Fibroblast of pulmonary artery (primary cell): Measurements from ENCODE around the gene ACOX3.

Source experiments
- DNase-seq: peaks from one replicate; pipeline ENCODE4 v3.0.0-alpha.2; 2010; ENCODE audit warnings: low read depth
- H3K4me3 ChIP-seq: replicated peaks from 2 replicates; pipeline ENCODE4 v1.5.1; 2011; ENCODE audit warnings: low read depth, mild to moderate bottlenecking, control low read depth, low read length, moderate library complexity
- TF ChIP-seq, protein P1 (sequence below): IDR thresholded peaks from 2 replicates; pipeline ENCODE4 v1.5.1; 2011; ENCODE audit warnings: mild to moderate bottlenecking, control low read depth, low read length, inconsistent platforms; ENCODE audit errors: missing control alignments

ACOX3 gene

DNA sequence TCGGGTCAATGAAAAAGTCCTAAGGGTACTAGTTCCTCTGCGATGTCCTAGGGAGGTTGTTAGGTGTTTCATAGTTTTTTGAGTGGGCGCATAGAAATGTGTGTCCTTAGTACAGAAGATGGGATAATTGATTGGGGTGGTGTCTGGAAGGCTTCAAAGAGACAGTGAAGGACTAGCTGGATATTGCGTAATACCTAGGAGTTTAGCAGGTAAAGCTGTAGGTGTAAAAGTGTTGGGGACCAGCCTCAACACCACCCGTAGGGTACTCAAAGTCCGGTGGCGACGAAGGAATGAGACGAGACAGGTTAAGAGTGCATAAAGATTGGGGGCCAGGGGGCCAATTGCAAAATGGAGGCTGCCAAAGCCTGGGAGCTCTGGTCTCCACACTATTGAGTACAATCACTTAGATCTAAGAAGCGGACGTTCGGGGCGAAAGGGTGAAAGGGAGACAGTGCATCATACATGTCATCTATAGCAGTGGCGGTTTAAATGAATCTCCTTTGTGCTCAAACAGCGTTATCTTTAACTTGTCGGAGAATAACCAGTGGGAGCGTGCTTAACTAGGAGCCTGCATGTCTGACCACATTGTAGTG is 1.1 kb upstream of the ACOX3 start:
- H3K4me3 ChIP-seq, result peak overlapping the region; percentile 96
- no peak for DNase-seq
- TF ChIP-seq, protein P1, sequence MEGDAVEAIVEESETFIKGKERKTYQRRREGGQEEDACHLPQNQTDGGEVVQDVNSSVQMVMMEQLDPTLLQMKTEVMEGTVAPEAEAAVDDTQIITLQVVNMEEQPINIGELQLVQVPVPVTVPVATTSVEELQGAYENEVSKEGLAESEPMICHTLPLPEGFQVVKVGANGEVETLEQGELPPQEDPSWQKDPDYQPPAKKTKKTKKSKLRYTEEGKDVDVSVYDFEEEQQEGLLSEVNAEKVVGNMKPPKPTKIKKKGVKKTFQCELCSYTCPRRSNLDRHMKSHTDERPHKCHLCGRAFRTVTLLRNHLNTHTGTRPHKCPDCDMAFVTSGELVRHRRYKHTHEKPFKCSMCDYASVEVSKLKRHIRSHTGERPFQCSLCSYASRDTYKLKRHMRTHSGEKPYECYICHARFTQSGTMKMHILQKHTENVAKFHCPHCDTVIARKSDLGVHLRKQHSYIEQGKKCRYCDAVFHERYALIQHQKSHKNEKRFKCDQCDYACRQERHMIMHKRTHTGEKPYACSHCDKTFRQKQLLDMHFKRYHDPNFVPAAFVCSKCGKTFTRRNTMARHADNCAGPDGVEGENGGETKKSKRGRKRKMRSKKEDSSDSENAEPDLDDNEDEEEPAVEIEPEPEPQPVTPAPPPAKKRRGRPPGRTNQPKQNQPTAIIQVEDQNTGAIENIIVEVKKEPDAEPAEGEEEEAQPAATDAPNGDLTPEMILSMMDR, result no peak

DNA sequence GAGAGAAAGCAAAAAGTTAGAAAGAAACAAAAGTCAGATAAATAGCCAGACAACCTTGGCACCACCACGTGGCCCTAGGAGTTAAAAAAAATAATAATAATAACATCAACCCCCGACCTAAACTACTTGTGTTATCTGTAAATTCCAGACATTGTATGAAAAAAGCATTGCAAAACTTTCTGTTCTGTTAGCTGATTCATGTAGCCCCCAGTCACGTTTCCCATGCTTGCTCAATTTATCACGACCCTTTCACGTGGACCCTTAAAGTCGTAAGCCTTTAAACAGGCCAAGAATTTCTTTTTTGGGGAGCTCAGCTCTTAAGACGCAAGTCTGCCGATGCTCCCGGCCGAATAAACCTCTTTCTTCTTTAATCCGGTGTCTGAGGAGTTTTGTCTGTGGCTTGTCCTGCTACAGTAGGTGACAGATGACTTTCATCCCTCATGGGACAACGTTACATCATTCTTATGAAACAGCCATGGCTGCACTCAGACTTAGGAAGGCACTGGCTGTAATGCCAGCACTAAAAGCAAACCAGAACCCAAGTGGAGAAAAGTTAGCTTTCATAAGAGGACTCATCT is 520 bp downstream of the ACOX3 start:
- H3K4me3 ChIP-seq, result peak overlapping the region; percentile 96
- TF ChIP-seq, protein P1, result no peak
- DNase-seq, result no peak

DNA sequence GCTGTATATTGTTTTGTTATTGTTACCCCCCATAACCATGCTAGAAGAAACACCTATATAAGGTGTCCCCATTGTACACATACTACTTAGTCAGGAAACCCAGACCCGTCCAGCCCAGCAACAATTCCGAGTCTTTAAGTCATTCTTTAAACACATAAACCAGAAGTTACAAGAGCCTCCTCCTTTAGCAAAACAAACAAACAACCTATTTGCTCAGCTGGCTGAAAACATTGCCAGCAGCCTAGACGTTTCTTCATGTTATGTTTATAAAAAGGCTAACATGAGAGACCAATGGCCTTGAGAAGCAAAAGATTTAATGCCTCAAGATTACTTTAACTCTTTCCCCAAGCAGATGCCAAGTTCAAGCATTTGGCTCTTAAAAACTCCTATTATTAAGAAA is 1.4 kb downstream of the ACOX3 start:
- peak overlapping the region; percentile 96 for H3K4me3 ChIP-seq
- DNase-seq, result peak; percentile 17

DNA sequence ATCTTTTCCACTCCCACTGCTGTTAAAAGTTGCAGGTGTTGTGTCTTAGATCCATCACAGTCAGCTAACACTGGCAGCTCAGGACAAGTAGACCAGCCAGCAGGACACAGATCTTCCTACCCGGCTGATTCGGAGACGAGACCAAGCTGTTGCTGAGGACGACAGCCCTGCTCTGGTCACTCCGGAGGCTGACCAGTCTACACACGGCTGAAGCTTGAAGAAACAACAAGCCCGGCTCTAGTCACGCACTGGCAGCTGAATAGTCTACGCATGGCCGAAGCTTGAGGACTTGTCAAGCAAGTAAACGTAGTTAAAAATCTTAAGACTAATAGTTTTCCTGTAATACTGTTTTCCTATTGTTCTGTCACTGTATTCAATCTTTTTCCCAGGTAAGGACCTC is 1.8 kb downstream of the ACOX3 start:
- DNase-seq, result peak; percentile 16
- TF ChIP-seq, protein P1, result no peak
- peak overlapping the region; percentile 96 for H3K4me3 ChIP-seq

More for the DNA sequence above, 1.4 kb downstream of the ACOX3 start:
- TF ChIP-seq, protein P1, result no peak

DNA sequence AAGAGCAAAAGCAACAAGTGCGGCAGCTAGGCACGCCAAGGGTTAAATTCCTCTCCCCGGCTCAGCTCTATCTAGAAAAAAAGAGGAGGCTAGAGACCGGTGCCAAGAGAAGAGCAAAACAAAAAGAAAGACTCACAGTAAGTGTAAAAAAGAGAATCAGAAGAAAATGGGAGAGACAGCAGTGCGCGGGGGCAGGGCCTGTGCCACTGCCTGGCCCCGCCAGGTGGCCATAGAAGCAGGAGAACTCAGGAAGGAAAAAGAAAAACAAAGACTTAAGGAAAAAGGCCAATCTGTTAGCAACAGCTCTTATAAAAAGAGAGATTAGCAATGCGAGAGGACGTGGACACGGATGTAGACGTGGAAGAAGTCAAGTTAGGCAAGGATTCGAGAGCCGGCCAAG is 3.2 kb downstream of the ACOX3 start:
- TF ChIP-seq, protein P1, result peak; percentile 29
- H3K4me3 ChIP-seq, result peak overlapping the region; percentile 39
- peak; percentile 51 for DNase-seq

DNA sequence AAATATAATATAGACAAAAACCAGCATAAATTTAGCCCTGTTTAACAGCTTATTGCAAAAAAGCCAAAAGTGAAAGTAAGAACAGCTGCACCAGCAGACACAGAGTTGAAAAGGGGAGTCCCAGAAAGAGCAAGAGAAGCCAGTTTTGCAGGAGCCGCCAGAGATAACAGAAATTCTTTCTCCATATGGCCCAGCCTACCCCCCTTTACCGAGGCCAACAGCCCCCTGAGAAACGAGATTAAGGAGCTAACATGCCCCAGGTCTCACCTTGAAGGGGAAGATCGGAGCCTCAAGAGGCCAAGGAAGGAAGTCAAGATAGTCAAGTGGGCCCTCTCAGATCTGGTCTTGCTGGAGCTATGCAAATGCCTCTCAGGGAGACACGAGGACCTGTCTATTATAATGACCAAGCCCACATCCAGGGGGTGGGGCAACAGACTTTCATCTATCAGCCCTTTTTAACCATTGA is 4.8 kb downstream of the ACOX3 start:
- peak; percentile 18 for DNase-seq
- TF ChIP-seq, protein P1, result no peak
- H3K4me3 ChIP-seq, result peak overlapping the region; percentile 52
